ACC112 (cell line): Measurements from ENCODE around the gene RETSAT.
"Not testable (repeated sequence)": the region's sequence is repeated elsewhere in the genome, so short reads cannot be mapped to it uniquely, and the experiment has no call there.

ENCODE experiments used
- H2AFZ ChIP-seq: fragments of 200-600 bp; sonication (generic); one replicate; pipeline ENCODE4 v1.6.0; 2017; ENCODE audit warnings: antibody characterized with exemption, low read length; ENCODE audit not compliant: unreplicated experiment
- H3K27ac ChIP-seq: fragments of 200-600 bp; sonication (generic); 2 replicates; pipeline ENCODE4 v1.5.1; 2014; ENCODE audit warnings: low read depth, mild to moderate bottlenecking, antibody characterized with exemption, low read length, moderate library complexity
- H3K27me3 ChIP-seq: fragments of 200-600 bp; sonication (generic); 2 replicates; pipeline ENCODE4 v1.6.1; 2014; ENCODE audit warnings: mild to moderate bottlenecking, antibody characterized with exemption, low read length, moderate library complexity, mixed read lengths; ENCODE audit not compliant: insufficient read depth
- H3K36me3 ChIP-seq: fragments of 200-600 bp; sonication (generic); 2 replicates; pipeline ENCODE4 v1.6.1; 2016; ENCODE audit warnings: mild to moderate bottlenecking, antibody characterized with exemption, low read length, moderate library complexity, mixed read lengths; ENCODE audit not compliant: insufficient read depth
- H3K4me1 ChIP-seq: fragments of 200-600 bp; sonication (generic); one replicate; pipeline ENCODE4 v1.6.1; 2016; ENCODE audit warnings: low read length, mixed read lengths; ENCODE audit not compliant: insufficient read depth, unreplicated experiment, control insufficient read depth
- H3K4me3 ChIP-seq: fragments of 200-600 bp; sonication (generic); 2 replicates; pipeline ENCODE4 v1.5.1; 2014; ENCODE audit warnings: mild to moderate bottlenecking, low read depth, low read length
- H3K79me2 ChIP-seq: fragments of 200-600 bp; sonication (generic); one replicate; pipeline ENCODE4 v1.6.0; 2016; ENCODE audit warnings: low read length; ENCODE audit not compliant: control insufficient read depth, unreplicated experiment, insufficient read depth

The RETSAT gene

GRCh38 chr2:85395912-85396475 is 41.7 kb upstream of the RETSAT start:
- Histone ChIP-seq H3K36me3 (no peaks in the 10 kb centered on the region; the same call in 1 of the 2 replicates), H3K4me3 (no peak overlapping the region), H3K79me2 (no peaks in the 10 kb centered on the region), H3K4me1 (peaks cover 18% of the 10 kb centered on the region), H3K27me3 (no peaks in the 10 kb centered on the region), H2AFZ (no peak overlapping the region), H3K27ac (no peak overlapping the region)

- no peaks in the 10 kb centered on the region; the same call in 1 of the 2 replicates for H3K36me3 ChIP-seq
- no peak overlapping the region for H3K4me3 ChIP-seq
- no peak overlapping the region for H3K27ac ChIP-seq
- H3K27me3 ChIP-seq: no peaks in the 10 kb centered on the region
- peaks cover 18% of the 10 kb centered on the region for H3K4me1 ChIP-seq
- H3K79me2 ChIP-seq: no peaks in the 10 kb centered on the region
- H2AFZ ChIP-seq: no peak overlapping the region
Observed at GRCh38 chr2:85394976-85395375, 40.6 kb upstream of the RETSAT start.

GRCh38 chr2:85394261-85394681 is 39.9 kb upstream of the RETSAT start:
- Histone ChIP-seq H3K27me3 (no peaks in the 10 kb centered on the region), H3K4me1 (peaks cover 18% of the 10 kb centered on the region), H3K27ac (no peak overlapping the region), H3K79me2 (no peaks in the 10 kb centered on the region), H3K36me3 (no peaks in the 10 kb centered on the region; the same call in 1 of the 2 replicates), H3K4me3 (no peak overlapping the region), H2AFZ (no peak overlapping the region)

- H3K27me3 ChIP-seq: no peaks in the 10 kb centered on the region
- H3K79me2 ChIP-seq: no peaks in the 10 kb centered on the region
- H2AFZ ChIP-seq: no peak overlapping the region
- H3K27ac ChIP-seq: no peak overlapping the region
- H3K4me1 ChIP-seq: peaks cover 18% of the 10 kb centered on the region
- H3K36me3 ChIP-seq: no peaks in the 10 kb centered on the region; the same call in 1 of the 2 replicates
- H3K4me3 ChIP-seq: no peak overlapping the region
Observed at GRCh38 chr2:85393836-85394235, 39.5 kb upstream of the RETSAT start.

- Histone ChIP-seq H3K4me1 (peaks cover 18% of the 10 kb centered on the region), H3K27me3 (no peaks in the 10 kb centered on the region), H2AFZ (no peak overlapping the region), H3K79me2 (no peaks in the 10 kb centered on the region), H3K36me3 (no peaks in the 10 kb centered on the region; the same call in 1 of the 2 replicates), H3K4me3 (no peak overlapping the region), H3K27ac (no peak overlapping the region)
Observed at GRCh38 chr2:85390941-85391669, 36.8 kb upstream of the RETSAT start.

- Histone ChIP-seq H3K79me2 (no peaks in the 10 kb centered on the region), H3K4me1 (peaks cover 10% of the 10 kb centered on the region), H3K36me3 (no peaks in the 10 kb centered on the region; the same call in 1 of the 2 replicates), H3K27me3 (no peaks in the 10 kb centered on the region), H2AFZ (no peak overlapping the region), H3K27ac (no peak overlapping the region), H3K4me3 (no peak overlapping the region)
Observed at GRCh38 chr2:85388878-85389538, 34.7 kb upstream of the RETSAT start.

GRCh38 chr2:85387754-85388153 is 33.4 kb upstream of the RETSAT start:
- Histone ChIP-seq H3K4me3 (no peak overlapping the region), H3K4me1 (peaks cover 8% of the 10 kb centered on the region), H3K27me3 (no peaks in the 10 kb centered on the region), H2AFZ (no peak overlapping the region), H3K36me3 (no peaks in the 10 kb centered on the region; the same call in 1 of the 2 replicates), H3K79me2 (no peaks in the 10 kb centered on the region), H3K27ac (no peak overlapping the region)

- peaks cover 8% of the 10 kb centered on the region for H3K36me3 ChIP-seq
- H3K4me3 ChIP-seq: no peak overlapping the region
- no peak overlapping the region for H3K27ac ChIP-seq
Observed at GRCh38 chr2:85385746-85386145, 31.4 kb upstream of the RETSAT start.

GRCh38 chr2:85383850-85384249 is 29.5 kb upstream of the RETSAT start:
- Histone ChIP-seq H3K27ac (no peak overlapping the region), H3K4me1 (peaks cover 3% of the 10 kb centered on the region), H3K79me2 (no peaks in the 10 kb centered on the region), H3K36me3 (peaks cover 25% of the 10 kb centered on the region), H3K27me3 (no peaks in the 10 kb centered on the region), H3K4me3 (no peak overlapping the region), H2AFZ (no peak overlapping the region)

More at GRCh38 chr2:85385746-85386145, 31.4 kb upstream of the RETSAT start:
- Histone ChIP-seq H3K4me1 (peaks cover 3% of the 10 kb centered on the region), H2AFZ (no peak overlapping the region), H3K79me2 (no peaks in the 10 kb centered on the region), H3K27me3 (no peaks in the 10 kb centered on the region)

GRCh38 chr2:85383151-85383550 is 28.8 kb upstream of the RETSAT start:
- H3K27ac ChIP-seq, H2AFZ ChIP-seq: not testable (repeated sequence)
- peaks cover 32% of the 10 kb centered on the region for H3K36me3 ChIP-seq

More at GRCh38 chr2:85383151-85383550, 28.8 kb upstream of the RETSAT start:
- not testable (repeated sequence) for H3K4me1 ChIP-seq, H3K27me3 ChIP-seq, H3K4me3 ChIP-seq, H3K79me2 ChIP-seq
